Effector memory CD4-positive, alpha-beta T cell (primary cell): ENCODE measurements around the gene NOCT.
"Not testable (repeated sequence)": the region's sequence is repeated elsewhere in the genome, so short reads cannot be mapped to it uniquely, and the experiment has no call there.

Source experiments
- DNase-seq, 3 donors: peaks; one replicate each; pipeline ENCODE4 v3.0.0-alpha.2; 2020
- H3K27ac ChIP-seq: 2 replicates; pipeline ENCODE4 v1.7.0; 2013; ENCODE audit warnings: mild to moderate bottlenecking, low read length, moderate library complexity; ENCODE audit not compliant: insufficient read depth, poor library complexity, severe bottlenecking
- H3K27me3 ChIP-seq: replicated peaks from 2 replicates; pipeline ENCODE4 v1.7.0; 2013; ENCODE audit warnings: mild to moderate bottlenecking, low read length; ENCODE audit not compliant: insufficient read depth, control insufficient read depth, poor library complexity, severe bottlenecking
- H3K36me3 ChIP-seq: 2 replicates; pipeline ENCODE4 v1.7.0; 2013; ENCODE audit warnings: mild to moderate bottlenecking, low read length, moderate library complexity; ENCODE audit not compliant: control insufficient read depth, insufficient read depth
- H3K4me1 ChIP-seq: 2 replicates; pipeline ENCODE4 v1.7.0; 2013; ENCODE audit warnings: low read length, mild to moderate bottlenecking; ENCODE audit not compliant: control insufficient read depth, insufficient read depth, poor library complexity, severe bottlenecking
- H3K4me3 ChIP-seq: 2 replicates; pipeline ENCODE4 v1.7.0; 2013; ENCODE audit warnings: low read length, low read depth, mild to moderate bottlenecking; ENCODE audit not compliant: insufficient read depth, poor library complexity, severe bottlenecking
- H3K9me3 ChIP-seq: 2 replicates; pipeline ENCODE4 v1.7.0; 2013; ENCODE audit warnings: mild to moderate bottlenecking, low read length, moderate library complexity; ENCODE audit not compliant: control insufficient read depth

The NOCT gene

DNA sequence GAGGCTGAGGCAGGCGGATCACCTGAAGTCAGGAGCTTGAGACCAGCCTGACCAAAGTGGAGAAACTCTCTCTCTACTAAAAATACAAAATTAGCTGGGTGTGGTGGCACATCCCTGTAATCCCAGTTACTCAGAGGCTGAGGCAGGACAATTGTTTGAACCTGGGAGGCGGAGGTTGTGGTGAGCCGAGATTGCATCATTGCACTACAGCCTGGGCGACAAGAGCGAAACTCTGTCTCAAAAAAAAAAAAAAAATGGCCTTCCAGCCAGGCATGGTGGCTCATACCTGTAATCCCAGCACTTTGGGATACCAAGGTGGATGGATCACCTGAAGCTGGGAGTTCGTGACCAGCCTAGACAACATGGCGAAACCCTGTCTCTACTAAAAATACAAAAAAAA is 7.3 kb upstream of the NOCT start:
- not testable (repeated sequence) for H3K36me3 ChIP-seq, DNase-seq, H3K27ac ChIP-seq

DNA sequence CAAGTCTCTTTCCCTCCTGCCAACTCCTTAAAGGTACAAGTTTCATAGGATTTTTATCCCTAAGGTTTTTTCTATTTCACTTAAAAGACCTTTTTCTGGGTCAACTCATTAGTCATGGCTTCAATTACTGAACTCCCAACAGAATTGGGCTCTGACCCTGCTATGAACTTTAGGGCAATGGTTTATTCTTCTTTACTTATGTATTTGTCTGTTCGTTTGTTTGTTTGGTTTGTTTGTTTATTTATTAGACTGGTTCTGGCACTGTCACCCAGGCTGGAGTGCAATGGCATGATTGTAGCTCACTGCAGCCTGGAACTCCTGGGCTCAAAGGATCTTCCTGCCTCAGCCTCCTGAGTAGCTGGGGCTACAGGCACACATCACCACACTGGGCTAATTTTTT is 5.9 kb upstream of the NOCT start:
- Histone ChIP-seq H3K27ac (no peak overlapping the region), H3K36me3 (no peaks in the 10 kb centered on the region), H3K4me3 (no peak overlapping the region), H3K4me1 (peaks cover 2% of the 10 kb centered on the region), H3K9me3 (no peaks in the 10 kb centered on the region), H3K27me3 (no peaks in the 10 kb centered on the region)
- DNase-seq, result no peak

More for the DNA sequence above, 7.3 kb upstream of the NOCT start:
- not testable (repeated sequence) for H3K4me3 ChIP-seq, H3K4me1 ChIP-seq, H3K27me3 ChIP-seq, H3K9me3 ChIP-seq

DNA sequence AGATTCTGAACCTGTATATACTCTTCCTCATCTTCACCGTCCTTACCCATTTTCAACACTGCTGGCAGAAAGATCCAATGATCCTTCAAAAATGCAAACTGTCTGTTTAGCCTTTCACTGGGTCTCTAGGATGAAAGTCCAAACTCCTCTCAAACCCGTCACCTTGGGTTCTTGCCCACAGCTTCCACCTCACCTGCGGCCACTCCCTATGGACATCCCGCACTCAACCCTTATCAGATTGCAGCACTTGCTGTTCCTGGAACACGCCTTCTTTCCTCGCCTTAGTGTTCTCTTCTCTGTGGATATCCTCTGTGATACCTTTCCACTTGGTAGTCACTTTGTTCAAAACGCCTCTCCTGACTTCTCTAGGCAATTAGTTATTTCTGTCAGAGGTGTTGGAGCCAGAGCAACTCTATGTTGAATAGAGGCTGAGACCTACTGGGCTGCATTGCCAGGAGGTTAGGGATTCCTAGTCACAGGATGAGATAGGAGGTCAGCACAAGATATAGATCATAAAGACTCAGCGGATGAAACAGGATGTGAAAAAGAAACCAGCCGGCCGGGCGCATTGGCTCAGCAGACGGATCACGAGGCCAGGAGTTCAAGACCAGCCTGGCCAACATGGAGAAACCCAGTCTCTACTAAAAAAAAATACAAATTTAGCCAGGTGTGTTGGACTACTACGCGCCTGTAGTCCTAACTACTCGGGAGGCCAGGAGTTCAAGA is 4.2 kb upstream of the NOCT start:
- peaks cover 7% of the 10 kb centered on the region for H3K4me1 ChIP-seq

DNA sequence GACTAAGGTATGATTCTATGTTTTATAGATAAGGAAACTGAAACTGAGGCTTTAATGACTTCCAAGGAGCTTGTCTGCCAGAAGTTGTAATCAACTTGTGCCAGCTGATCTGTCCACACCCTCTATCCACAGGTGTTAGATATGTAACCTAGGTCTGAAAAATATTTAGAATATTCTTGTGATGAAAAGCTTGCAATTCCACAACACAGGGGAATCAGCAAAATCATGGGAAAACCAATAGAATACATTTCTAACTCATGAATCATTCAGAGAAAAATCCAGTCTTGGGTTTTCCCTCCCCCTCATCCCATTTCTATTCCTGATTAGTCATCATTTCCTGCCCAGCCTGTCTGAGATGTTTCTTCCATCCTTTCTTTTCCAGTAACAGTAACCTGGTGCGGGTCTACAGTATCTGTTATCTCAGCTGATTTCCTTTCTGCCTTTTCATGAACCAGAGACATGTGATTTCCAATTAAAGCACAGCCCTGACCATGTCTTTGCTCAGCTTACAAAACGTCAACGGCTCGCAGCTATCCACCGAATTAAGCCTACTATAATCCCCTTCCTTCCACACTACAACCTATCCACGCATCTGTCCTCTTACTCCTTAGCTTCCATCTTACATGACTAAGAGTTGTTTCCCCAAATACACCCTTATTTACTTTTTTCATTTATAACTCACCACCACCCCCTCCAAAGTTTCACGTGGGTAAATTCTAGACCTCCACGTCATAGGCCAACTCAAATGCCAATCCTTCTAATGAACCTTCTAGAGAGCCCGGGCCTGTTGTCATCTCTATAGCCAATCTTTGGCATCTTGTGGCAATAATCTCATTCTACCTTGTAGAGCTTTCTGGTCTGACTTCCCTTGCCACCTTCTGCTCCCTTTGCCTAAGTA is 961 bp upstream of the NOCT start:
- peak overlapping the region; percentile 69 for H3K4me3 ChIP-seq
- DNase-seq, result no peak
- no peaks in the 10 kb centered on the region for H3K36me3 ChIP-seq
- H3K27ac ChIP-seq, result peak overlapping the region; percentile 91
- H3K9me3 ChIP-seq, result no peaks in the 10 kb centered on the region
- peaks cover 7% of the 10 kb centered on the region for H3K4me1 ChIP-seq
- H3K27me3 ChIP-seq, result no peaks in the 10 kb centered on the region

More for the DNA sequence above, 4.2 kb upstream of the NOCT start:
- Histone ChIP-seq H3K36me3 (no peaks in the 10 kb centered on the region), H3K4me3 (no peak overlapping the region), H3K27ac (no peak overlapping the region), H3K9me3 (no peaks in the 10 kb centered on the region), H3K27me3 (no peaks in the 10 kb centered on the region)
- DNase-seq, result no peak

DNA sequence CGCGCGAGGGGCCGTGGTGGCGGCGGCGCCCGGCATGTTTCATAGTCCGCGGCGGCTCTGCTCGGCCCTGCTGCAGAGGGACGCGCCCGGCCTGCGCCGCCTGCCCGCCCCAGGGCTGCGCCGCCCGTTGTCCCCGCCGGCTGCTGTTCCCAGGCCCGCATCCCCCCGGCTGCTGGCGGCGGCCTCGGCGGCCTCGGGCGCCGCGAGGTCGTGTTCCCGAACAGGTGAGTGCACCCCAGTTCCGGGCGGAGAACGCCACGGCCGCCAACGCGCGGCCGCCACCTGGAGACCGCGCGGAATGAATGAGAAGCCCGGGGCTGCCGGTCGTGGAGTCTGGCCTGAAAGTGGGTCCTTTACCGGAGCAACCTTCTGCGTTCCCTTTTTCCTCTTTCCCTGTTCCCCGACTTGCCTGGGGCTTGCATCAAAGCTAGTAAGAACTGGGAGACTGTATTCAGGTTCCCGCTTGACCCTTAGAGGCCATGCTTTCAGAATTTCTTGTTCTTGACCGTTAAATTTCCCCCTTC is 429 bp downstream of the NOCT start:
- H3K4me1 ChIP-seq, result peaks cover 7% of the 10 kb centered on the region
- no peaks in the 10 kb centered on the region for H3K36me3 ChIP-seq
- no peaks in the 10 kb centered on the region for H3K27me3 ChIP-seq
- H3K27ac ChIP-seq, result peak overlapping the region; percentile 91
- peak overlapping the region; percentile 69 for H3K4me3 ChIP-seq
- peak; percentile 9 to 34 (median 28) for DNase-seq
- no peaks in the 10 kb centered on the region for H3K9me3 ChIP-seq

DNA sequence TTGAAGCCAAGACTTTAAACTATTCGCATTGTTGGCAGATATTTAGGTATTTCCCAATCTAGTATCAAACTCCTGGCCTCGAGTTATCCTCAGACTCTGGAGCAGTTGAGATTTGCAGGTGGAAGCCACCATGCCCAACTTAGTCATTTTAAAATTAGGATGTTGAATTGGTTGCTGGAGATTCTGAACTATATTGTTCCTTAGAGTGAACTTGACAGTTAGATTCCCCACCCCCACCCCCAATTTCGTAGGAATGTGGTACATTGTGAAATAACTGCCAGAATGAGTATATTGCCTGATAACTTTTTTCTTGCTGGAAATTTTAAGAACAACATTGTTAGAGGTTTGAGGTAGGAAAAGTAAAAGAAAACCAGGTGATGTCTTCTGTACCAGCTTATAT is 2.3 kb downstream of the NOCT start:
- no peak overlapping the region for H3K4me3 ChIP-seq
- H3K27me3 ChIP-seq, result no peaks in the 10 kb centered on the region
- H3K27ac ChIP-seq, result no peak overlapping the region
- no peaks in the 10 kb centered on the region for H3K9me3 ChIP-seq
- no peaks in the 10 kb centered on the region for H3K36me3 ChIP-seq
- no peak for DNase-seq
- peaks cover 7% of the 10 kb centered on the region for H3K4me1 ChIP-seq

DNA sequence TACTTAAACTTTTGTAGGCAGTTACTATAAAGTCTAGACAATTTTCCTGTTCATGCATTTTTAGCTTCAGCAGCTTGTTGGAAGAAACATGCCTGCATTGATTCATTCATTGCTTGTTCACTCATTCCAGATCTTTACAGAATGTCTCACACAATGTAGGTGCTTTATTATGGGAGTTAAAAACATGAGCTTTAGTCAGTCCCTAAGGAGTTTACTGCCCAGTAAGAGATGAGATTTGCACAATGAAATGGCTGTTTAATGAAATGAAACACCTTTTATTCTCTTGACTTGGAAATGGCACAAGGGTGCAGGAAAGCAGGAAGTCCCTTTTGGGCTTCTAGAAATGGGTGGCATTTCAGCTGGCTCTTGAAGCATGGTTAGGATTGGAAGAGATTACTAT is 2.9 kb downstream of the NOCT start:
- peaks cover 7% of the 10 kb centered on the region for H3K4me1 ChIP-seq
- no peaks in the 10 kb centered on the region for H3K36me3 ChIP-seq
- no peaks in the 10 kb centered on the region for H3K27me3 ChIP-seq
- no peaks in the 10 kb centered on the region for H3K9me3 ChIP-seq
- DNase-seq, result no peak
- H3K4me3 ChIP-seq, result no peak overlapping the region
- no peak overlapping the region for H3K27ac ChIP-seq

DNA sequence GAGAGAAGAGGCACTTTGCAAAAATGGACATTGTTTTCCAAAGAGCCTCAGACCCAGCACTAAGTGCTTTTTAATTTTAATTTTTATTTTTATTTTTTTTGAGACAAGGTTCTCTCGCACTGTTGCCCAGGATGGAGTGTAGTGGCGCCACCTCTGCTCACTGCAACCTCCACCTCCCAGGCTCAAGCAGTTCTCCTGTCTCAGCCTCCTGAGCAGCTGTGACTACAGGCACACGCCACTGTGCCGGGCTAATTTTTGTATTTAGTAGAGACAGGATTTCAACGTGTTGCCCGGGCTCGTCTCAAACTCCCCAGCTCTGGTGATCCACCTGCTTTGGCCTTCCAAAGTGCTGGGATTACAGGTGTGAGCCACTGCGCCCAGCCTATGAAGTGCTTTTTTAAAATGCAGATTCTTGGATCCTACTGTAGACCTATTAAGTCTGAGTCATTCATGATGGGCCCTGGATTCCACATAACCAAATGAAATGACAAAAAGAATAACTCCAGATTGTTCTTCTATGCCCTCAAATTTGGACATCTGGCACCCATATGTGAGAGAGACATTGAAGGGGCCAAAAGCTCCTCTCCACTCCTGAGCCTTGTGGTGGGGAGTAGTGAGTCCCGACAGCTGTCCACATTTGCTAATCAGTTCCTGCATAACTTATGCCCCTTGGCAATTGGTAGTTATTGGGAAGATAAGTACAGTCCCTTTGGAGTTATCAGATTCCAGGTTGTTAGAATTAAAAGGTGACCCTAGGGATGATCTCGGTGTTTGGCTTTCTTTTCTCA is 3.6 kb downstream of the NOCT start:
- no peak overlapping the region for H3K27ac ChIP-seq
- no peaks in the 10 kb centered on the region for H3K27me3 ChIP-seq
- H3K36me3 ChIP-seq, result no peaks in the 10 kb centered on the region
- no peaks in the 10 kb centered on the region for H3K9me3 ChIP-seq
- DNase-seq, result no peak
- H3K4me3 ChIP-seq, result no peak overlapping the region
- H3K4me1 ChIP-seq, result peaks cover 7% of the 10 kb centered on the region

DNA sequence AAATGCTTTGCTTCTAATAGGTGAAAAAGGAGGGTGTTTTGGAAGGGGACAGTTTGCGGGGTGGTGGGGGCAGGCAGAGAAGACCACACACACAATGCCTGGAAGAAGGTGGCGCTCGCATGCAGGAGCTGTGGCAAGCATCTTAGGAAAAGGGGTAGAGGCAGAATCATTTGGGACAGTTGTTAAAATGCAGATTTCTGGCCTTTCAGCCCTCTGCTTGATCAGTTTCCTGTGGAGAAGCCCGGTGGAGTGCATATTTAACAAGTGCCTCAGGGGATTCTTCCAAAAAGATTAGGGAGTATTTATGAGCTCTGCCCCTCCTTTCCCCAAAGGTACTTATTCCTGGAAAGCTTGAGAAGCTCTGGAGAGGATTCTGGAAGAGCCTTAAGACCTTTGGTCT is 4.8 kb downstream of the NOCT start:
- Histone ChIP-seq H3K27me3 (no peaks in the 10 kb centered on the region), H3K4me1 (no peaks in the 10 kb centered on the region), H3K36me3 (no peaks in the 10 kb centered on the region), H3K9me3 (no peaks in the 10 kb centered on the region), H3K27ac (no peak overlapping the region), H3K4me3 (no peak overlapping the region)
- DNase-seq, result no peak
